ENCODE data around the gene EFNA2. TPM values are rescaled to one million over a fixed set of nuclear protein-coding genes. Genes with fewer than 3 reads are reported as not detected.
A peak's percentile ranks its signal among the peaks of the same experiment; 100 is the strongest.

EFNA2 gene
- total and polyA plus RNA-seq, 4 experiments from 2014 or later: not detected

GRCh38 chr19:1288226-1288612, 2.5 kb downstream of the EFNA2 start:
- no peak overlapping the region for H3K27ac Mint-ChIP-seq
- H3K9me3 ChIP-seq (ENCODE audit: control insufficient read depth in 1 of 2, low read length in 2 of 2): no peaks in the 10 kb centered on the region
- no peaks in the 10 kb centered on the region for H3K36me3 Mint-ChIP-seq
- H3K4me1 ChIP-seq (ENCODE audit: insufficient read depth, low read length): peaks cover 3% of the 10 kb centered on the region
- ChIA-PET CTCF (ENCODE audit: partially characterized antibody) (no interaction called here), POLR2A (ENCODE audit: partially characterized antibody) (no interaction called here)
- no peak overlapping the region for H3K4me3 ChIP-seq (ENCODE audit: low read length in 2 of 2)
- H3K4me1 Mint-ChIP-seq: peaks cover 2 to 15% (median 4%) of the 10 kb centered on the region in 4 donors
- peaks cover 12% of the 10 kb centered on the region for H3K27me3 ChIP-seq (ENCODE audit: insufficient read depth, low read length)
- H3K27ac ChIP-seq (ENCODE audit: low read depth, low read length): no peak overlapping the region
- intact Hi-C loops (cut with micrococcal nuclease): no loop called here
- no peaks in the 10 kb centered on the region for H3K36me3 ChIP-seq (ENCODE audit: insufficient read depth, low read length)
- peaks cover 19 to 22% of the 10 kb centered on the region in 2 donors for H3K27me3 Mint-ChIP-seq
- no peak overlapping the region for H3K4me3 Mint-ChIP-seq
- no peaks in the 10 kb centered on the region for H3K9me3 Mint-ChIP-seq
- no peak for DNase-seq

- H3K27me3 Mint-ChIP-seq: peaks cover 19 to 22% of the 10 kb centered on the region in 2 donors
- no peaks in the 10 kb centered on the region for H3K9me3 ChIP-seq (ENCODE audit: control insufficient read depth in 1 of 2, low read length in 2 of 2)
- H3K27me3 ChIP-seq (ENCODE audit: insufficient read depth, low read length): peaks cover 12% of the 10 kb centered on the region
Measured at GRCh38 chr19:1288833-1289685, 3.4 kb downstream of the EFNA2 start.

GRCh38 chr19:1289686-1290025, 4.0 kb downstream of the EFNA2 start:
- Mint-ChIP-seq H3K4me3 (no peak overlapping the region), H3K27me3 (peaks cover 15 to 22% of the 10 kb centered on the region in 2 donors), H3K4me1 (peaks cover 1 to 9% (median 3%) of the 10 kb centered on the region in 4 donors), H3K36me3 (no peaks in the 10 kb centered on the region), H3K27ac (no peak overlapping the region), H3K9me3 (no peaks in the 10 kb centered on the region)
- intact Hi-C loops (cut with micrococcal nuclease): loop anchor here (10.0 kb wide), 1 partner anchor 55 kb away; no protein-coding TSS in a partner anchor
- CTCF ChIA-PET (ENCODE audit: partially characterized antibody): no interaction called here
- no peaks in the 10 kb centered on the region for H3K36me3 ChIP-seq (ENCODE audit: insufficient read depth, low read length)
- no peaks in the 10 kb centered on the region for H3K9me3 ChIP-seq (ENCODE audit: control insufficient read depth in 1 of 2, low read length in 2 of 2)
- DNase-seq: no peak
- no peak overlapping the region for H3K4me3 ChIP-seq (ENCODE audit: low read length in 2 of 2)
- no peak overlapping the region for H3K27ac ChIP-seq (ENCODE audit: low read depth, low read length)
- H3K4me1 ChIP-seq (ENCODE audit: insufficient read depth, low read length): peaks cover 3% of the 10 kb centered on the region
- POLR2A ChIA-PET (ENCODE audit: partially characterized antibody): interaction anchor here (1.5 kb wide), 1 partner anchor 15 kb away, joined by 3 read pairs; the partner anchor contains the start of gene FAM174C
- peaks cover 10% of the 10 kb centered on the region for H3K27me3 ChIP-seq (ENCODE audit: insufficient read depth, low read length)

More at GRCh38 chr19:1288833-1289685, 3.4 kb downstream of the EFNA2 start:
- no peaks in the 10 kb centered on the region for H3K36me3 Mint-ChIP-seq
- Histone ChIP-seq H3K36me3 (ENCODE audit: insufficient read depth, low read length) (no peaks in the 10 kb centered on the region), H3K4me3 (ENCODE audit: low read length in 2 of 2) (no peak overlapping the region), H3K4me1 (ENCODE audit: insufficient read depth, low read length) (peaks cover 3% of the 10 kb centered on the region), H3K27ac (ENCODE audit: low read depth, low read length) (no peak overlapping the region)
- H3K4me3 Mint-ChIP-seq: no peak overlapping the region
- no peak overlapping the region for H3K27ac Mint-ChIP-seq
- ChIA-PET POLR2A (ENCODE audit: partially characterized antibody) (no interaction called here), CTCF (ENCODE audit: partially characterized antibody) (no interaction called here)
- no peak for DNase-seq
- peaks cover 2 to 15% (median 4%) of the 10 kb centered on the region in 4 donors for H3K4me1 Mint-ChIP-seq
- no peaks in the 10 kb centered on the region for H3K9me3 Mint-ChIP-seq
- intact Hi-C loops (cut with micrococcal nuclease): no loop called here

DNA sequence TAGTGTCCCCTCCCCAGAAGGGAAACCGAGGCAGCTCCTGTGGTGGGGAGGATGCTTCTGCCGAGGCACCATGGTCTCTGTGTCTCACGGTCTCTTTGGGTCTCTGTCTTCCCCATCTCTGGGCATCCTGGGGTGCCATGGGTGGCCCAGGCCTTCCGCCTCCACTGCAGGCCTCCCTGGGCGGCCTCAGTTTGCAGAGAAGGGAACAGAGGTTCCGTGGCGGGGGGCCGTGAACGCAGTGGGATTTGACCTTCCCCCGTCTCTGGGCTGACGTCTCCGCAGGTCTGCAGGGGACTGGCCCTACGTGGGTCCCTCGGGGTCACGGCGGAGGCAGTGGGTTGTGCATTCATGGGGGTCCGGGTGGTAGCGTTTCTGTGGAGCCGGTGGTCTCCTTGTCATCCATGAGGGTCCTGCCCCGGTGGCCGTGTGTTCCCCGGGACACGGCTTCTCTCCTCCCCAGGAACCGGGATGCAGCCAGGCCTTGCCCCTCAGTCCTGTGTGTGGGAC, 4.6 kb downstream of the EFNA2 start:
- Histone ChIP-seq H3K4me3 (ENCODE audit: low read length in 2 of 2) (no peak overlapping the region), H3K27ac (ENCODE audit: low read depth, low read length) (no peak overlapping the region), H3K27me3 (ENCODE audit: insufficient read depth, low read length) (peaks cover 14% of the 10 kb centered on the region), H3K4me1 (ENCODE audit: insufficient read depth, low read length) (peaks cover 6% of the 10 kb centered on the region), H3K36me3 (ENCODE audit: insufficient read depth, low read length) (no peaks in the 10 kb centered on the region), H3K9me3 (ENCODE audit: control insufficient read depth in 1 of 2, low read length in 2 of 2) (no peaks in the 10 kb centered on the region)
- H3K9me3 Mint-ChIP-seq: no peaks in the 10 kb centered on the region
- H3K4me3 Mint-ChIP-seq: no peak overlapping the region
- H3K36me3 Mint-ChIP-seq: no peaks in the 10 kb centered on the region
- peaks cover 12 to 19% of the 10 kb centered on the region in 2 donors for H3K27me3 Mint-ChIP-seq
- no peak for DNase-seq
- H3K4me1 Mint-ChIP-seq: peaks cover 0 to 5% (median 3%) of the 10 kb centered on the region in 4 donors
- ChIA-PET CTCF (ENCODE audit: partially characterized antibody) (no interaction called here), POLR2A (ENCODE audit: partially characterized antibody) (interaction anchor here (1.5 kb wide), 1 partner anchor 15 kb away, joined by 3 read pairs; the partner anchor contains the start of gene FAM174C)
- intact Hi-C loops (cut with micrococcal nuclease): loop anchor here (10.0 kb wide), 1 partner anchor 55 kb away; no protein-coding TSS in a partner anchor
- no peak overlapping the region for H3K27ac Mint-ChIP-seq

- Histone ChIP-seq H3K4me1 (ENCODE audit: insufficient read depth, low read length) (peaks cover 9% of the 10 kb centered on the region), H3K27ac (ENCODE audit: low read depth, low read length) (no peak overlapping the region), H3K9me3 (ENCODE audit: control insufficient read depth in 1 of 2, low read length in 2 of 2) (no peaks in the 10 kb centered on the region), H3K36me3 (ENCODE audit: insufficient read depth, low read length) (no peaks in the 10 kb centered on the region), H3K27me3 (ENCODE audit: insufficient read depth, low read length) (peaks cover 14% of the 10 kb centered on the region), H3K4me3 (ENCODE audit: low read length in 2 of 2) (no peak overlapping the region)
- Mint-ChIP-seq H3K4me1 (peaks cover 0 to 5% (median 3%) of the 10 kb centered on the region in 4 donors), H3K36me3 (no peaks in the 10 kb centered on the region), H3K4me3 (no peak overlapping the region), H3K27ac (no peak overlapping the region), H3K9me3 (no peaks in the 10 kb centered on the region), H3K27me3 (peaks cover 12 to 19% of the 10 kb centered on the region in 2 donors)
- DNase-seq: no peak
- intact Hi-C loops (cut with micrococcal nuclease): loop anchor here (10.0 kb wide), 1 partner anchor 54 kb away; no protein-coding TSS in a partner anchor
- ChIA-PET CTCF (ENCODE audit: partially characterized antibody) (no interaction called here), POLR2A (ENCODE audit: partially characterized antibody) (interaction anchor here (0.6 to 1.5 kb wide), 2 partner anchors 16 to 457 kb away, joined by 3 read pairs; partner anchors contain the start of gene FAM174C)
Measured at GRCh38 chr19:1290703-1291651, 5.3 kb downstream of the EFNA2 start.

DNA sequence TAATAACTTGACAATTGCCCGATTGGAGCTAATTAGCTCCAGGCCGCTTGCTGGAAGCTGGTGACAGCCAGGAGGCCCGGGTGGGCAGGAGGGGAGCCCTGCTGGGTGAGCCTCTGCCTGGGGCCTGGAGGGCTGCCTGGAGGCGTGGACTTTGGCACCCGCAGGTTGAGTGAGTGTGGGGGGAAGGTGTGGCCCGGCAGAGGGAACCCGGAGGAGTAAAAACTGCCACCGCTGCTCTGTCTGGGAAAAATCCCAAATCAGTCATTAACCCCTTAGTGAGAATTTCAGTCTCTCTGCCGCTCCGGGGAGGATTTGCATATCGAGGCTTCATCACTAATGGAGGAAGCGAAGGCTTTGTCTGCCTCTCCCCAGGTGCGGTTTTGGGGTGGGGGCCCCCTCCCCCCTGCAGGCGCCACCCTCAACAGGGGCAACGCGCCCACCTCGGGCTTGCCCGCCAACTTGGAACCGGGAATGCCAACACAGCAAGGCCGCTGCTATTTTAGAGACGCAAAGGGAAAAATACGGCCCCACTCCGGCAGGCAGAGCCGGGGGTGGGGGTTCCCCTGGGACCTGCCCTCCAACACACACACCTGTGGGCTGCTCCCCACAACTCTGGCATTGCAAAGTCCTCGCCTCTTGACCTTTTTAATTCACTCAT, 6.2 kb downstream of the EFNA2 start:
- H3K27me3 Mint-ChIP-seq: peaks cover 12 to 19% of the 10 kb centered on the region in 2 donors
- no peak overlapping the region for H3K4me3 Mint-ChIP-seq
- no peaks in the 10 kb centered on the region for H3K36me3 ChIP-seq (ENCODE audit: insufficient read depth, low read length)
- H3K27ac ChIP-seq (ENCODE audit: low read depth, low read length): no peak overlapping the region
- ChIA-PET POLR2A (ENCODE audit: partially characterized antibody) (interaction anchor here (0.6 kb wide), 1 partner anchor 456 kb away, joined by 3 read pairs; no protein-coding TSS in a partner anchor), CTCF (ENCODE audit: partially characterized antibody) (no interaction called here)
- H3K9me3 Mint-ChIP-seq: no peaks in the 10 kb centered on the region
- peak overlapping the region in 1 of 7 donors; percentile 56 for H3K27ac Mint-ChIP-seq
- intact Hi-C loops (cut with micrococcal nuclease): loop anchor here (10.0 kb wide), 1 partner anchor 53 kb away; no protein-coding TSS in a partner anchor
- no peak for DNase-seq
- H3K9me3 ChIP-seq (ENCODE audit: control insufficient read depth in 1 of 2, low read length in 2 of 2): no peaks in the 10 kb centered on the region
- no peak overlapping the region for H3K4me3 ChIP-seq (ENCODE audit: low read length in 2 of 2)
- H3K4me1 ChIP-seq (ENCODE audit: insufficient read depth, low read length): peaks cover 6% of the 10 kb centered on the region
- peaks cover 9% of the 10 kb centered on the region for H3K27me3 ChIP-seq (ENCODE audit: insufficient read depth, low read length)
- H3K4me1 Mint-ChIP-seq: no peaks in the 10 kb centered on the region
- no peaks in the 10 kb centered on the region for H3K36me3 Mint-ChIP-seq
